Kidney (tissue), 14 donors: Measurements from ENCODE around the gene TEDC2. TPM values are rescaled to one million over a fixed set of nuclear protein-coding genes. Genes with fewer than 3 reads are reported as not detected.
"Not testable (repeated sequence)": the region's sequence is repeated elsewhere in the genome, so short reads cannot be mapped to it uniquely, and the experiment has no call there.

ENCODE experiments used
- DNase-seq, 5 donors: peaks; one replicate each; pipeline ENCODE4 v3.0.0-alpha.2; 2013 to 2020
- FAIRE-seq: peaks from 2 replicates; lab custom pipeline; 2012; peaks lifted over from hg19 to GRCh38; lab: Jason Lieb, UNC
- H3K27ac ChIP-seq, 2 donors: one replicate each; pipeline ENCODE4 v1.7.0; 2013; ENCODE audit warnings: low read depth in 2 of 2, low read length in 2 of 2, inconsistent platforms in 1 of 2
- H3K27me3 ChIP-seq: one replicate; pipeline ENCODE4 v1.7.1; 2013; ENCODE audit warnings: low read length, inconsistent platforms; ENCODE audit not compliant: control insufficient read depth, insufficient read depth
- H3K36me3 ChIP-seq, 3 donors: one replicate each; pipeline versions ENCODE4 v1.7.0 to v1.7.1; 2013; ENCODE audit warnings: low read length in 3 of 3, control low read depth in 1 of 3, inconsistent platforms in 1 of 3; ENCODE audit not compliant: insufficient read depth in 3 of 3, control insufficient read depth in 2 of 3
- H3K4me1 ChIP-seq, 3 donors: one replicate each; pipeline versions ENCODE4 v1.7.0 to v1.7.1; 2013; ENCODE audit warnings: low read length in 3 of 3, inconsistent platforms in 1 of 3, low read depth in 1 of 3; ENCODE audit not compliant: control insufficient read depth in 2 of 3, insufficient read depth in 2 of 3
- H3K4me3 ChIP-seq, 3 donors: one replicate each; pipeline versions ENCODE4 v1.7.0 to v1.8.1; 2013; ENCODE audit warnings: low read length in 3 of 3, control low read depth in 1 of 3, inconsistent platforms in 1 of 3
- H3K9ac ChIP-seq, 3 donors: one replicate each; pipeline versions ENCODE4 v1.7.0 to v1.7.1; 2013; ENCODE audit warnings: low read length in 3 of 3, control low read depth in 1 of 3, inconsistent platforms in 1 of 3
- H3K9me3 ChIP-seq, 3 donors: one replicate each; pipeline versions ENCODE4 v1.7.0 to v1.7.1; 2013; ENCODE audit warnings: low read length in 3 of 3, control low read depth in 1 of 3, inconsistent platforms in 1 of 3; ENCODE audit not compliant: control insufficient read depth in 2 of 3, insufficient read depth in 1 of 3
- intact Hi-C: fragments of 100-400 bp; cut with DNase I; formaldehyde crosslinking; loops from one replicate; pipeline ENCODE4 v1.11.1; 2022
- polyA plus RNA-seq: library from polyadenylated mRNA; stranded (reverse); fragments of 350-450 nt; fragmentation: Illumina TruSeq; extraction: RNeasy Lipid Tissue Mini Kit (QIAGEN cat#74804); gene quantifications from one replicate; pipeline ENCODE4 v1.2.3, GENCODE V29; 2014; ENCODE audit warnings: low read depth, low replicate concordance; ENCODE audit not compliant: insufficient read depth
- total RNA-seq: library from RNA; stranded (reverse); fragmentation: NEBNext Ultra II Directional; extraction: Animal tissue kit (Norgen Biotek cat#: 25700); gene quantifications from one replicate; pipeline ENCODE4 v1.2.1, GENCODE V29; 2021
- TF ChIP-seq, protein P1 (sequence below): IDR thresholded peaks from 3 replicates; pipeline ENCODE4 v1.5.1; 2012; ENCODE audit warnings: mild to moderate bottlenecking, moderate library complexity, borderline replicate concordance; ENCODE audit not compliant: insufficient read depth; ENCODE audit errors: extremely low read depth
- donor health status: control.
- donor health status: control.
- donor health status: control.
- donor health status: control.
- donor health status: control.
- donor health status: DM: yes; HTN: yes; CAD: no.
- donor health status: Normal renal cell carcinoma (clear cell type).

The TEDC2 gene
- total and polyA plus RNA-seq, 2 donors from 2014 or later = 1.4 to 1.7 TPM

- intact Hi-C loops = no loop called here
- no peaks in the 10 kb centered on the region for H3K4me1 ChIP-seq
- no peak for FAIRE-seq
- DNase-seq = no peak
- no peak overlapping the region for H3K9ac ChIP-seq
- H3K9me3 ChIP-seq = no peaks in the 10 kb centered on the region
- no peaks in the 10 kb centered on the region for H3K27me3 ChIP-seq
- H3K27ac ChIP-seq = no peak overlapping the region
- H3K36me3 ChIP-seq = peaks cover 0 to 6% (median 6%) of the 10 kb centered on the region in 3 donors
- no peak overlapping the region for H3K4me3 ChIP-seq
- TF ChIP-seq, protein P1, sequence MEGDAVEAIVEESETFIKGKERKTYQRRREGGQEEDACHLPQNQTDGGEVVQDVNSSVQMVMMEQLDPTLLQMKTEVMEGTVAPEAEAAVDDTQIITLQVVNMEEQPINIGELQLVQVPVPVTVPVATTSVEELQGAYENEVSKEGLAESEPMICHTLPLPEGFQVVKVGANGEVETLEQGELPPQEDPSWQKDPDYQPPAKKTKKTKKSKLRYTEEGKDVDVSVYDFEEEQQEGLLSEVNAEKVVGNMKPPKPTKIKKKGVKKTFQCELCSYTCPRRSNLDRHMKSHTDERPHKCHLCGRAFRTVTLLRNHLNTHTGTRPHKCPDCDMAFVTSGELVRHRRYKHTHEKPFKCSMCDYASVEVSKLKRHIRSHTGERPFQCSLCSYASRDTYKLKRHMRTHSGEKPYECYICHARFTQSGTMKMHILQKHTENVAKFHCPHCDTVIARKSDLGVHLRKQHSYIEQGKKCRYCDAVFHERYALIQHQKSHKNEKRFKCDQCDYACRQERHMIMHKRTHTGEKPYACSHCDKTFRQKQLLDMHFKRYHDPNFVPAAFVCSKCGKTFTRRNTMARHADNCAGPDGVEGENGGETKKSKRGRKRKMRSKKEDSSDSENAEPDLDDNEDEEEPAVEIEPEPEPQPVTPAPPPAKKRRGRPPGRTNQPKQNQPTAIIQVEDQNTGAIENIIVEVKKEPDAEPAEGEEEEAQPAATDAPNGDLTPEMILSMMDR = no peak
Measured at GRCh38 chr16:2436110-2436509, 23.8 kb upstream of the TEDC2 start.

DNA sequence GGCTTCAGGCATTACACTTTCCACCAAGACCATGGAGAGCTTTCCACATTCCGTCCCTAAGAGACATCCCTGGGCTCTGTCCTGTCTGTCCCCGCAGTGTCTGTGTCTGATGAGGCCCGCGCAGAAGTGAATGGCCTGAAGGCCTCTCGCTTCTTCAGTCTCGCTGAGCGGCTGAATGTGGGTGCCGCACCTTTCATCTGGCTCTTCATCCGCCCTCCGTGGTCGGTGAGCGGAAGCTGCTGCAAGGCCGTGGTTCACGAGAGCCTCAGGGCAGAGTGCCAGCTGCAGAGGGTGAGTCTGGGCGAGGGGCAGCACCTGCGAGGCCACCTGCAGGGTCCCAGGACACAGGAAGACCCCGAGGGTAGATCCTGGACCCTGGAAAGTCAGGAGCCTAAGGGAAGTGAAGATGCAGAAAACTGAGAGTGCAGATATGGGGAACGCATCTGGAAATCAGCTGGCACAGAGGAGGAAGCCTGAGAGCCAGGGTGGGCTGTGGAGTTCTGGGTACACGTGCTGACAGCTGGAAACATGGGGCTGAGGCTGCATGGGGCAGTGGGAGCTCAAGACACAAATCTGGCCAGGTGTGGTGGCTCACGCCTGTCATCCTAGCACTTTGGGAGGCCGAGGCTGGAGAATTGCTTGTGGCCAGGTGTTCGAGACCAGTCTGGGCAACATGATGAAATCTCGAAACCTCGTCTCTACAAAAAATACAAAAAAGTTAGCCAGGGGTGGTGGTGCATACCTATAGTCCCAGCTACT is 22.7 kb upstream of the TEDC2 start:
- FAIRE-seq = no peak
- no peaks in the 10 kb centered on the region for H3K4me1 ChIP-seq
- intact Hi-C loops = no loop called here
- no peaks in the 10 kb centered on the region for H3K9me3 ChIP-seq
- TF ChIP-seq, protein P1 = no peak
- peaks cover 0 to 6% (median 5%) of the 10 kb centered on the region in 3 donors for H3K36me3 ChIP-seq
- DNase-seq = no peak
- H3K4me3 ChIP-seq = no peak overlapping the region
- H3K9ac ChIP-seq = no peak overlapping the region
- no peaks in the 10 kb centered on the region for H3K27me3 ChIP-seq
- H3K27ac ChIP-seq = no peak overlapping the region

DNA sequence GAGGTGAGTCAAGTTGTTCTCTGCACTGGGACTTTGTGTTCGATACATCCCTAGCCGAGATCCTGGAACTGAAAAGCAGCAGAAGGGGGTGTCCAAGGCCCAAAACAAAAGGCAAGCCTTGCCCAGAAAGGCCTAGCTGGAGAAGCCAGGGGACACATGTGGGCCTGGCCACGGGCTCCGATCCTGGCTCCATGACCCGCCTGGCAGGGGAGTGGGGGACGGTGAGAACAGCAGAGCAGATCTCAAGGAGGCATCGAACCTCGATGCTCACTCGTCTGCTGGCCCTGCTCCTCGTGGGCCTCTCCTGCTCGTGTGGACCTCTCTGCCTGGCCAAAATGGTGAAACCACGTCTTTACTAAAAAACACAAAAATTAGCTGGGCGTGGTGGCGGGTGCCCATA is 21.8 kb upstream of the TEDC2 start:
- FAIRE-seq (no peak), DNase-seq (peak in 1 of 5 donors; percentile 52)
- no peak overlapping the region for H3K9ac ChIP-seq
- H3K36me3 ChIP-seq = peaks cover 0 to 6% (median 3%) of the 10 kb centered on the region in 3 donors
- H3K9me3 ChIP-seq = no peaks in the 10 kb centered on the region
- H3K27ac ChIP-seq = no peak overlapping the region
- no peak overlapping the region for H3K4me3 ChIP-seq
- intact Hi-C loops = no loop called here
- H3K4me1 ChIP-seq = no peaks in the 10 kb centered on the region
- TF ChIP-seq, protein P1 = no peak
- no peaks in the 10 kb centered on the region for H3K27me3 ChIP-seq

DNA sequence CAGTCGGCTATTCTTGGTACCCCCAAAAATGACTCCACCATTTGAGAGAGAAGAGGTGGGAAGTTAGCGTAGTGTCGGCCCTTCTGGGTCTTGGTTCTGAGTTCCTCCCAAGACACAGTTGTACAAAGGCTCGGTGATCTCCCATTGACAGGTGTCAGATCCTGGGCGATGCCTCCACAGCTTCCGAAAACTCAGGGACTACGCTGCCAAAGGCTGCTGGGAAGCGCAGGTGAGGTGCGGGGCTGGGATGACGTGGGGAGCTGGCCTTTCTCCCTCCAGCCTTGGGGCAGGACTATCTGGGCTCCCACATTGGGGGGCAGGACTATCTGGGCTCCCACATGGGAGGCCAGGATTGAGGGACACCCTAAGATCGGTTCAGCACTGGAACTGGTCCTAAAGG is 20.3 kb upstream of the TEDC2 start:
- Histone ChIP-seq H3K4me1 (no peaks in the 10 kb centered on the region), H3K9ac (no peak overlapping the region), H3K36me3 (peaks cover 0 to 6% (median 3%) of the 10 kb centered on the region in 3 donors), H3K4me3 (no peak overlapping the region), H3K27ac (no peak overlapping the region), H3K27me3 (no peaks in the 10 kb centered on the region), H3K9me3 (no peaks in the 10 kb centered on the region)
- DNase-seq (peak in 1 of 5 donors; percentile 49), FAIRE-seq (no peak)
- intact Hi-C loops = no loop called here
- TF ChIP-seq, protein P1 = no peak

- FAIRE-seq, H3K4me1 ChIP-seq, intact Hi-C loops, H3K4me3 ChIP-seq, H3K9me3 ChIP-seq, DNase-seq, H3K27me3 ChIP-seq, H3K27ac ChIP-seq, H3K36me3 ChIP-seq, H3K9ac ChIP-seq: not testable (repeated sequence)
Measured at GRCh38 chr16:2441143-2441804, 18.6 kb upstream of the TEDC2 start.
